DMS53 (cell line): ENCODE results near the gene GSC2.

Experiments
- DNase-seq: peaks from one replicate; lab custom pipeline; 2025; lab: John Stamatoyannopoulos, UW

Gene GSC2

GRCh38 chr22:19152942-19153883 is 3.1 kb upstream of the GSC2 start:
- no peak for DNase-seq

GRCh38 chr22:19151329-19152191 is 1.5 kb upstream of the GSC2 start:
- DNase-seq, result no peak

GRCh38 chr22:19150482-19151328 is 613 bp upstream of the GSC2 start:
- DNase-seq, result no peak

DNA sequence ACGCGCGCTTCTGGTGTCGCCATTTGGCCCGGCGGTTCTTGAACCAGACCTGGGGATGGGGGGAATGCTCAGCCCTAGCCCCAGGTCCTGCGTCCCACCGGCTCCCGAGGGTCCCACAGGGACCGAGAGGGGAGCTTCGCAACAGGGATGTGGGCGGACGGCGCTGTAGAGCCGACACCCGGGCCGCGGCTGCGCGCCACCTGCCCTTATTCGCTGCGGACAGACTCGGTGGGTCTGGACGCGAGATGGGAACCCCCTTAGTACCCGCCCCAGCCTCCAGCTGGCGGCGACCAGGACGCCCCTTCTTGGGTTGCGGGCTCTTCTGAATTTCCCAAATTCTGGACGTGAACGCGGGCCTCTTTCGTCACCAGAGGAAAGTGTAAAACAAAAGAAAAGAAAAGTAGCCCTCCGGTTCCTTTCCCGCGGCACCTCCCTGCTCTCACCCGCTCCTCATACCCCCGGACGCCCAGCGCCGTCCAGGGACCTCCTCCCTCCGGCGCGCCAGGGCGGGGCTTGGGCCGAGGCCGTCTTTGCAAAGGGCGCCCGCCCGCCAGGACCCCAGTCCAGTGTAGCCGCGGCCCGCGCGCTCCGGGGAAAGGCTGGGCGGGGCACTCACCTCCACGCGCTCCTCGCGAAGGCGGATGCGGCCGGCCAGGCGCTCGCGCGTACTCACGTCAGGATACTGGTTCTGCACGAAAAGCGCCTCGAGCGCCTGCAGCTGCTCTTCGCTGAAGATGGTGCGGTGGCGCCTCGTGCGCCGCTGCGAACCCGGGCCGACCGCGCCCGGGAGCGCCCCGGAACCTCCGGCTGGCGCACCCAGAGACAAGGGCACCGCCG is 827 bp downstream of the GSC2 start:
- DNase-seq, result peak; percentile 40

GRCh38 chr22:19148417-19149046 is 1.6 kb downstream of the GSC2 start:
- DNase-seq, result no peak

- no peak for DNase-seq
These were observed 2.8 kb downstream of the GSC2 start for GRCh38 chr22:19147195-19147780.

- peak; percentile 5 for DNase-seq
These were observed 3.7 kb downstream of the GSC2 start for GRCh38 chr22:19146215-19146968.

GRCh38 chr22:19143967-19144400 is 6.1 kb downstream of the GSC2 start:
- DNase-seq, result no peak

DNA sequence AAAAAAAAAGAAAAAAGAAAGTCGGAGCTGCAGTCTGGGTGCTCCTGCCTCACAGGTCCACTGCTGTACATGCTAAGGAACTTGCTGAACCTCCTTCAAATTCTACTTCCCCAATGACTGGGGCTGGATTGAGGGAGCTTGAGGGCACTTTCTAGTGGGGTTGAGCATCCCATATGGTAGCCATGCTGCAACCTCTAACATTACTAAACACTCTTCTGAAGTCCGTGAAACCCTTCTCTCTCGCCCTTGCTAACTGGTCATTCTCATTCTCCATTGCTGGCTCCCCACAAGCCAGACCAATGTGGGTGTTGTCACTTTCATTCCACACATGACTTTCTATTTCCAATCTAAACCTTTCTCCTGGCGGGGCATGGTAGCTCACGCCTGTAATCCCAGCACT is 6.9 kb downstream of the GSC2 start:
- DNase-seq, result no peak

DNA sequence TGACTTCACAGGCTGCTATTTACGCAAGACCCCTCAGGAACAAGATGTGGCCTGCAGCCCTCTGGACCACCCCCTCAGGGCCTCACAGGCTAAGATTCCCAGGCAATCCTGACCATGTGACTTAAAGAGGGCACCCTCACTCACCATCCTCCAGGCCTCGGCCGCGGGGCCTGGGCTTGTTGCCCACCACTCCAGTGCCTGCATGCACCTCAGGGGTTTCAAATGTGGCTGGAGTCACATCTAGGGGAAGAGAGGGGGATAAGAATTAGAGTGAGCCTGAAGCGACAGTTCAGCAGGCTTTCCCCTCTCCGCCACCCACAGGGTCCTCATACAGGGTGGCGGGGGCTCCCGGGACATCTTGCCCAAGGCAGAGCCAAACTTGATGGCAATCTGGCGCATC is 7.7 kb downstream of the GSC2 start:
- no peak for DNase-seq

DNA sequence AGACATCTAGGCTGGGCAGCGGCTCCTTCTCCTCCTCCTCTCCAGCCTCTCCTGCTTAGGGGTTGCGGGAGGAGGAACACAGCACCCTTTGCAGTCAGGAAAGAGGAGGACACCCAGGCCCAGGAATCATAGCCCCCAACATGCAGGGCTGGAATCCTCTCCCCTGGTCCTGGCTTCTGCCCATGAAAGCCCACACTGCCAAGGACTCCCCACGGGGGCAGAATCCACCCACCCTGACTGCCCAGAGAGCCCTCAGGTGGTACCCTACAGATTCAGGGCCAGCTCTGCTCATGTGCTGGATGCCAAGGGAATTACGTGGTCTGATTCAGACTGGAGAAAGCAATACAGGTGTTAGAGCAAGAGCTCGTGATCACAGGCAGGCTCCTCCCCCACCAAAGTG is 10.1 kb downstream of the GSC2 start:
- DNase-seq, result no peak

DNA sequence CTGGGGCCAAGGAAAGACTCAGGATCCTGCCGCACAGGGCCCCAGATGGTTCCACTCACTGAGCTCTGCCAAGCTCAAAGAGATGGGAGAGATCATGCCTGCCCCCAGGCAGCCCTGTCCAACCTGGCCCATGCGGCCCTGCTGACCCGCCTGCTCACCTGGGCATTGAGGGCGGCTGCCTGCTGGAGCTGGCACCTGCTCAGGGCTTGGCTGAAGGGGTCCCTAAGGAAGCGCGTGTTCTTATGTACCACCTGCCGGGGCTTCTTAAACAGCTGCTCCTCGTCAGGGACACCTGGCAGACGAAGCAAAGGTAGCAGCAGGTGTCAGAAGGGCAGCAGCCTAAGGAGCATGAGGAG is 11.1 kb downstream of the GSC2 start:
- DNase-seq, result no peak

DNA sequence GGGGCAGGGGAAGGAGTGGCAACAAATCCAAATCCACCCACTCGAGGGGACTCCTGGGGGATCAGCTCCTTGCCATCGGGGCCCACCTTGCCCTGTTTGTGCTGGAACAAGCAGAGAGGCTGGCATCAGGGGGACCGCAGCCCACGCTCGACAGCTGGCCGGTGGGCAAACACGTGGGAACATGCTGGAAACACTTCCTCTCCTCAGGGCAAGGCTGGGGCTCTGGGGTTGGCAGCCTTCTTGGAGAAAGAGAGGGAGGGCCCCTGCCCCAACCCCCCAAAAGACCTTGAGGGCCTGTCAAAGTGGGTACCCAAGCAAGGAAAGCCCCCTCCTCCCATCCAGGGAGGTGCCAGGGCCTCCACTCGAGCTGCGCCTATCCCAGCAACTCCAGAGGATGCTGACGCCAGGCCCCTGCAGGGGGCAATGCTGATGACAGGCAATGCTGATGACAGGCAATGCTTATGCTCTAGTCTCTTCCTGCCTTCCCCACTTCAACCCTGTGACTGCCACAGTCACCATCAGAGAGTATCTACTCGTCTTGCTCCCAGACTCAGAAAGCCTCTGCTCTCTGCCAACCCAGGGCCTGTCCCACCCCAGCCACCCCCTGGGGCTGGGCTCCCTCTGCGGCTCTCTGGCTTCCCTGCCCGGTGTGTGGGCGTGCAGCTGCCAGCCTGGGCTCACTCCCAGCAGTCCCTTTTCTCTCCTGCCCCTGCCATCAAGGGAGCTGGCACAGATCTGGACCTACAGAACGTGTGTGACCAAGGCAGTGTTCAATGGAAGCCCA is 11.7 kb downstream of the GSC2 start:
- DNase-seq, result no peak

DNA sequence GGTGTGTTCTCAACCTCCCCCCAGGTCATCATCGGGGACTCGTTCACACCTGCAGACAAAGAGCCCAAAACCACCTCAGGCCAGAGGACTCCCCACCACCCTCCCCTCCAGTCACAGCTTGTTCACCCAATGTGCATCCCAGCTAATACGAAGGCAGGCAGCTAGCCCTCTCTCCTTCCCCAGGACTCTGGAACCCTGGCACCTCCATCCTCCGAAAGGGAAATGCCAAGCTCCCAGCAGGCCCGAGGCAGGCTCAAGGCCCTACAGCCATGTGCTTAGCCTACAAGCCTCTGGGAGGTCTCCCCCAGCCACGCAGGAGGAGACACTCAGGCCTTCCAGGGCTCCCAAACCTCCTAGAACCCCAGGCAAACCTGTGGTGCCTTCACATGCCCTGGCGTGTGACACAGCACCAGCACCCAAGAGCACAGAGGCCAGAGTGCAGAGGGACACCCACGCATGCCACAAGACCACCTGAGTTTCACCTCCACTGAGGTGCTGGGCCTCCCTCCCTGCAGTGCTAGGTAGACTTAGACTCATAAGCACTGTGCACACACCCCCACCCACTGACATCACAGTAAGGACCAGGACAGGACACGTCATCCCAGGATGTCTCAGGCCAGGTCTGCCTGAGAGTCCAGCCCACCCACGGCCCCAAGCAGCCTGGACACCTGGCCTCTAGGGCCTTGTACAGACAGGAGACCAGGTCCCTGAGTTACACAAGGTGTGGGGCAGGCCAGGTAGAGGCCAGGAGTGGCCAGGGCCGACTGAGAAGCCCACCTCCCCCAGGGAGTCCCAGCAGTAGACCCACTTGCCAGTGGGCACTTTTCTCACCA is 12.5 kb downstream of the GSC2 start:
- DNase-seq, result no peak

GRCh38 chr22:19136915-19137314 is 13.2 kb downstream of the GSC2 start:
- DNase-seq, result no peak

DNA sequence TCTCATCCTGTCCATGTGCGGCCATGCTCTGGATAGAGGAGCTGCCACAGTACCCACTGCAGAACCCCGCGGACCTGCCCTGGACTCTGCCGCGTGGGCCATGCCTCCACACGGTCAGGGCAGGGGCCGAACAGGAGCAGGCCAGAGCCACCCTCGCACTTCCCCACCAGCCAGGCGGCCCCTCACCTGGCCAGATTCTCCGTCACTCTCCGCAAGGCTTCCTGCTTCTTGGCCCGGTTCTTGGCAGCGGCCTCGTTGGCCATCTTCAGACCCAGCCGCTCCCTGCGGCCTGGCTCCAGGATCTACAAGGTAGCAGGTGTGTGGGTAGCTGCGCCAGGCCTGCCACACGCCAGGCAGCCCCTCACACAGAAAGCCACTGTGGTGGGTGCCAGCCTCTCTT is 15.2 kb downstream of the GSC2 start:
- no peak for DNase-seq

DNA sequence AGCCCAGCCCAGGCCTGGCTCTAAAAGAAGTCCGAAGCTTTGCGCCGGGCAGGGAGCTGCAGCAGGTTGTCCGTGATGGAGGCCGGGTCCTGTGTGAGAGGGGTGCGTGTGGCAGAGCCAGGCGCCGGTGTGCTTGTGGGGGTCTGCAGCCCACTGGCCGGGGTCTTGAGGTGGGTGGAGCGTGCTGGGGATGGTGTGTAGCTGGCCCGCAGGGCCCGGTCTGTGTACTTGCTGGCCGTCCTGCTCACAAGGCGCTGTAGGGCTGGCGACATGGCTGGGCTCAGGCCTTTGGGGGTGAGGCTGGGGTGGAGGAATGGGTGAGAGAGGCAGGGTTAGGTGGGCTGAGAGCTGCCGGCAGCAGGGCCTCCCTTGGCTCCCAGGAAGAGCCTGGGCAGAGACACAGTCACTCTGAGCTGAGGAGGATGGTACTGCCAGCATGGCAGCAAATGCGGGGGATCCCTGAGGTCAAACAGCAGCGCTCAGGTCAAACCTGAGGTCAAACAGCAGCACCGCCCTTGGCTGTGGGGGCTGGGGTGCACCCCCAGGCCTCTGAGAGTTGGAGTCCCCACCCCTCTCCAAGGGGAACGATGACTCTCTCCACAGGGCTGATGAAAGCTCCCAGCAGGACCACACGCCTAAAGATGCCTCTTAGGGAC is 15.8 kb downstream of the GSC2 start:
- no peak for DNase-seq
